ENCODE results near the gene L3MBTL2. TPM values are rescaled to one million over a fixed set of nuclear protein-coding genes. Genes with fewer than 3 reads are reported as not detected.

The L3MBTL2 gene
- total RNA-seq, 1 experiment from 2014 or later: 24.7 TPM

DNA sequence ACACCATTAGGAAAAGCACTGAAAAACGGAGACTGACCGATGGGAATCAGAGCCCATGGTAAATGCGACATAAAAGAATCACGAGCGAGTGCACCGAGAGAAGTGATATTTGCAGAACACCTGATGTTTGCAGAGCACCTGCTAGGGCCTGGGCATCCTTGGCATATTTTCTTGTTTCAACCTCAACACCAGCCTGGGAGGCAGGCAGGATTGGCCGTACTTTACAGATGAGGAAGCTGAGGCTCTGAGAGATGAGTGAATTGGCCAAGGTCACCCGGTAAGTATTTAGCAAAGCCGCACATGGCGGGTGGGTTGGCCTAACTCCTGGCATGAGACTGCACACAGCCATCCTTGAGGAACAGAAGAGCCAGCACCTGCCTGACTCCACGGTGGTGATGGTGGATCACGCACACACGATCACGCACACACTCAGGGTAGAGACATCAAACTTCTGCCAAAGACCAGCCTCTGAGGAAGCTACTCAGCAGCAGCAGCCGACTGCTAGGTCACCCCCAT, 57.2 kb downstream of the L3MBTL2 start:
- no peak overlapping the region for H3K4me2 ChIP-seq (ENCODE audit: low read length)
- intact Hi-C loops (cut with micrococcal nuclease): no loop called here
- TF ChIP-seq YY1 (IDR thresholded peaks at IDR 0.05; ENCODE audit: extremely low read depth, insufficient replicate concordance, low read depth, low read length): no peak
- TF ChIP-seq ZNF274 (IDR thresholded peaks at IDR 0.05; ENCODE audit: low read depth, low read length): no peak
- no peak for TF ChIP-seq SIN3A (IDR thresholded peaks at IDR 0.05; ENCODE audit: low read depth)
- TF ChIP-seq FOSL1 (IDR thresholded peaks at IDR 0.05; ENCODE audit: low read depth): no peak
- TF ChIP-seq, protein P1, sequence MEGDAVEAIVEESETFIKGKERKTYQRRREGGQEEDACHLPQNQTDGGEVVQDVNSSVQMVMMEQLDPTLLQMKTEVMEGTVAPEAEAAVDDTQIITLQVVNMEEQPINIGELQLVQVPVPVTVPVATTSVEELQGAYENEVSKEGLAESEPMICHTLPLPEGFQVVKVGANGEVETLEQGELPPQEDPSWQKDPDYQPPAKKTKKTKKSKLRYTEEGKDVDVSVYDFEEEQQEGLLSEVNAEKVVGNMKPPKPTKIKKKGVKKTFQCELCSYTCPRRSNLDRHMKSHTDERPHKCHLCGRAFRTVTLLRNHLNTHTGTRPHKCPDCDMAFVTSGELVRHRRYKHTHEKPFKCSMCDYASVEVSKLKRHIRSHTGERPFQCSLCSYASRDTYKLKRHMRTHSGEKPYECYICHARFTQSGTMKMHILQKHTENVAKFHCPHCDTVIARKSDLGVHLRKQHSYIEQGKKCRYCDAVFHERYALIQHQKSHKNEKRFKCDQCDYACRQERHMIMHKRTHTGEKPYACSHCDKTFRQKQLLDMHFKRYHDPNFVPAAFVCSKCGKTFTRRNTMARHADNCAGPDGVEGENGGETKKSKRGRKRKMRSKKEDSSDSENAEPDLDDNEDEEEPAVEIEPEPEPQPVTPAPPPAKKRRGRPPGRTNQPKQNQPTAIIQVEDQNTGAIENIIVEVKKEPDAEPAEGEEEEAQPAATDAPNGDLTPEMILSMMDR (IDR thresholded peaks at IDR 0.05 in 2 of 3, conservative IDR thresholded peaks at IDR 0.05 in 1 of 3; ENCODE audit: borderline replicate concordance in 1 of 3, insufficient read depth in 1 of 3, low read depth in 2 of 3, low read length in 2 of 3): no peak
- no peak for TF ChIP-seq SRF (IDR thresholded peaks at IDR 0.05; ENCODE audit: low read depth)
- TF ChIP-seq TCF7L2 (IDR thresholded peaks at IDR 0.05; ENCODE audit: borderline replicate concordance, extremely low read depth, insufficient read depth, insufficient read length): no peak
- no peak for TF ChIP-seq POLR2A (IDR thresholded peaks at IDR 0.05; ENCODE audit: borderline replicate concordance, extremely low read depth, insufficient read depth, insufficient read length)
- TF ChIP-seq CBX3 (IDR thresholded peaks at IDR 0.05; ENCODE audit: low read depth): no peak
- TF ChIP-seq ELF1 (IDR thresholded peaks at IDR 0.05; ENCODE audit: borderline replicate concordance, low read depth): no peak
- TF ChIP-seq, protein P2, sequence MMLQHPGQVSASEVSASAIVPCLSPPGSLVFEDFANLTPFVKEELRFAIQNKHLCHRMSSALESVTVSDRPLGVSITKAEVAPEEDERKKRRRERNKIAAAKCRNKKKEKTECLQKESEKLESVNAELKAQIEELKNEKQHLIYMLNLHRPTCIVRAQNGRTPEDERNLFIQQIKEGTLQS (IDR thresholded peaks at IDR 0.05): no peak
- no peak for TF ChIP-seq EZH2 (IDR thresholded peaks at IDR 0.05)
- TF ChIP-seq, protein P3, sequence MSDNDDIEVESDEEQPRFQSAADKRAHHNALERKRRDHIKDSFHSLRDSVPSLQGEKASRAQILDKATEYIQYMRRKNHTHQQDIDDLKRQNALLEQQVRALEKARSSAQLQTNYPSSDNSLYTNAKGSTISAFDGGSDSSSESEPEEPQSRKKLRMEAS (IDR thresholded peaks at IDR 0.05): no peak
- no peak for TF ChIP-seq RAD21 (IDR thresholded peaks at IDR 0.05; ENCODE audit: low read depth)
- TF ChIP-seq, protein P4, sequence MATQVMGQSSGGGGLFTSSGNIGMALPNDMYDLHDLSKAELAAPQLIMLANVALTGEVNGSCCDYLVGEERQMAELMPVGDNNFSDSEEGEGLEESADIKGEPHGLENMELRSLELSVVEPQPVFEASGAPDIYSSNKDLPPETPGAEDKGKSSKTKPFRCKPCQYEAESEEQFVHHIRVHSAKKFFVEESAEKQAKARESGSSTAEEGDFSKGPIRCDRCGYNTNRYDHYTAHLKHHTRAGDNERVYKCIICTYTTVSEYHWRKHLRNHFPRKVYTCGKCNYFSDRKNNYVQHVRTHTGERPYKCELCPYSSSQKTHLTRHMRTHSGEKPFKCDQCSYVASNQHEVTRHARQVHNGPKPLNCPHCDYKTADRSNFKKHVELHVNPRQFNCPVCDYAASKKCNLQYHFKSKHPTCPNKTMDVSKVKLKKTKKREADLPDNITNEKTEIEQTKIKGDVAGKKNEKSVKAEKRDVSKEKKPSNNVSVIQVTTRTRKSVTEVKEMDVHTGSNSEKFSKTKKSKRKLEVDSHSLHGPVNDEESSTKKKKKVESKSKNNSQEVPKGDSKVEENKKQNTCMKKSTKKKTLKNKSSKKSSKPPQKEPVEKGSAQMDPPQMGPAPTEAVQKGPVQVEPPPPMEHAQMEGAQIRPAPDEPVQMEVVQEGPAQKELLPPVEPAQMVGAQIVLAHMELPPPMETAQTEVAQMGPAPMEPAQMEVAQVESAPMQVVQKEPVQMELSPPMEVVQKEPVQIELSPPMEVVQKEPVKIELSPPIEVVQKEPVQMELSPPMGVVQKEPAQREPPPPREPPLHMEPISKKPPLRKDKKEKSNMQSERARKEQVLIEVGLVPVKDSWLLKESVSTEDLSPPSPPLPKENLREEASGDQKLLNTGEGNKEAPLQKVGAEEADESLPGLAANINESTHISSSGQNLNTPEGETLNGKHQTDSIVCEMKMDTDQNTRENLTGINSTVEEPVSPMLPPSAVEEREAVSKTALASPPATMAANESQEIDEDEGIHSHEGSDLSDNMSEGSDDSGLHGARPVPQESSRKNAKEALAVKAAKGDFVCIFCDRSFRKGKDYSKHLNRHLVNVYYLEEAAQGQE (IDR thresholded peaks at IDR 0.05; ENCODE audit: low read depth): no peak
- no peak for TF ChIP-seq CEBPB (IDR thresholded peaks at IDR 0.05; ENCODE audit: low read depth)
- ChIA-PET CTCF (interaction anchor here (1.4 kb wide), 1 partner anchor 340 kb away, joined by 3 read pairs; no protein-coding TSS in a partner anchor), POLR2A (no interaction called here), RAD21 (ENCODE audit: low non-redundant PET in 1 of 2, low total read pairs in 2 of 2, uncharacterized antibody in 2 of 2, unreplicated experiment in 2 of 2) (no interaction called here)
- DNase-seq (ENCODE audit: low read depth, low spot score) (no peak), ATAC-seq (no peak)
- H4K20me1 ChIP-seq (ENCODE audit: insufficient read depth): no peaks in the 10 kb centered on the region
- no peaks in the 10 kb centered on the region for H3K27me3 ChIP-seq (ENCODE audit: insufficient read depth, low read length)
- no peaks in the 10 kb centered on the region for H3K4me1 ChIP-seq (ENCODE audit: control insufficient read depth in 1 of 2, insufficient read depth in 2 of 2, low read length in 2 of 2)
- BruUV-seq (replicated peaks): no TSS peak
- H3K4me3 ChIP-seq (replicated peaks in 1 of 2; ENCODE audit: low read depth in 1 of 2, low read length in 2 of 2): no peak overlapping the region
- H2AFZ ChIP-seq (ENCODE audit: low read depth, low read length, poor library complexity, severe bottlenecking): no peak overlapping the region
- H3K27ac ChIP-seq (ENCODE audit: low read depth, low read length): no peak overlapping the region
- H3K36me3 ChIP-seq (ENCODE audit: control insufficient read depth in 1 of 2, insufficient read depth in 2 of 2, low read length in 2 of 2): peaks cover 64 to 81% of the 10 kb centered on the region in 2 experiments
- peaks cover 64% of the 10 kb centered on the region; the same call in 1 of the 2 replicates for H3K79me2 ChIP-seq (ENCODE audit: insufficient read depth, low read length)
- no peak overlapping the region for H3K9ac ChIP-seq (ENCODE audit: low read length)
- H3K9me3 ChIP-seq (ENCODE audit: control insufficient read depth in 1 of 2, insufficient read depth in 1 of 2, low read depth in 1 of 2, low read length in 2 of 2): no peaks in the 10 kb centered on the region
- no peaks in the 10 kb centered on the region for H3K9me2 ChIP-seq (ENCODE audit: insufficient read depth)

All from HCT116 (cell line).